ENCODE measurements around the gene DSC2. TPM values are rescaled to one million over a fixed set of nuclear protein-coding genes. Genes with fewer than 3 reads are reported as not detected.
A peak's percentile ranks its signal among the peaks of the same experiment; 100 is the strongest.

DSC2 gene
- total RNA-seq, 4 donors from 2014 or later: 1.4 to 15.4 (median 2.8) TPM

DNA sequence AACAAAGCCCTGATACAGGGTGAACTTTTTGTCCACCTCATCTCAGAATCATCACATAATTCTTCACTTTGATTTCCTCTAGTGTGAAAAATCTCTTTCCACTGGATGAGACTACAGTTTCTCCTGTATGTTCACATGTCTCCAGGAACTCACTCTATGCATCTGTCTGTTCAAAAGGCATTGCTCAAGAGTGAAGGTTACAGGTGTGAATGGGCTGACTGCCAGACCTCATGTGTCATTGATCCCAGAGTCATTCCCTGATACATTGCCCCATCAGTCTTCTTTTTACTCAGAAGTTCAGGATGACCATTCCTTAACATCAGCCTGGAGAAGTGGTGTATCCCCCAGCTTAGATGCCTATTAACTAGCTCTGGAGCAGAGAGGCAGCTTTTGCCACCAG lies 55.3 kb downstream of the DSC2 start:
- no peaks in the 10 kb centered on the region for H3K36me3 ChIP-seq
- no peak overlapping the region for H3K27ac ChIP-seq
- ATAC-seq: no peak
- H3K4me3 ChIP-seq: no peak overlapping the region
- peaks cover 0 to 12% (median 0%) of the 10 kb centered on the region in 3 donors for H3K4me1 ChIP-seq
- no peaks in the 10 kb centered on the region for H3K9me3 ChIP-seq
- peaks cover 47% of the 10 kb centered on the region for H3K27me3 ChIP-seq
- TF ChIP-seq, protein P1, sequence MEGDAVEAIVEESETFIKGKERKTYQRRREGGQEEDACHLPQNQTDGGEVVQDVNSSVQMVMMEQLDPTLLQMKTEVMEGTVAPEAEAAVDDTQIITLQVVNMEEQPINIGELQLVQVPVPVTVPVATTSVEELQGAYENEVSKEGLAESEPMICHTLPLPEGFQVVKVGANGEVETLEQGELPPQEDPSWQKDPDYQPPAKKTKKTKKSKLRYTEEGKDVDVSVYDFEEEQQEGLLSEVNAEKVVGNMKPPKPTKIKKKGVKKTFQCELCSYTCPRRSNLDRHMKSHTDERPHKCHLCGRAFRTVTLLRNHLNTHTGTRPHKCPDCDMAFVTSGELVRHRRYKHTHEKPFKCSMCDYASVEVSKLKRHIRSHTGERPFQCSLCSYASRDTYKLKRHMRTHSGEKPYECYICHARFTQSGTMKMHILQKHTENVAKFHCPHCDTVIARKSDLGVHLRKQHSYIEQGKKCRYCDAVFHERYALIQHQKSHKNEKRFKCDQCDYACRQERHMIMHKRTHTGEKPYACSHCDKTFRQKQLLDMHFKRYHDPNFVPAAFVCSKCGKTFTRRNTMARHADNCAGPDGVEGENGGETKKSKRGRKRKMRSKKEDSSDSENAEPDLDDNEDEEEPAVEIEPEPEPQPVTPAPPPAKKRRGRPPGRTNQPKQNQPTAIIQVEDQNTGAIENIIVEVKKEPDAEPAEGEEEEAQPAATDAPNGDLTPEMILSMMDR (IDR thresholded peaks at IDR 0.05): no peak
- TF ChIP-seq EP300 (IDR thresholded peaks at IDR 0.05) (no peak), POLR2A (IDR thresholded peaks at IDR 0.05) (no peak), POLR2AphosphoS5 (IDR thresholded peaks at IDR 0.05) (no peak)

DNA sequence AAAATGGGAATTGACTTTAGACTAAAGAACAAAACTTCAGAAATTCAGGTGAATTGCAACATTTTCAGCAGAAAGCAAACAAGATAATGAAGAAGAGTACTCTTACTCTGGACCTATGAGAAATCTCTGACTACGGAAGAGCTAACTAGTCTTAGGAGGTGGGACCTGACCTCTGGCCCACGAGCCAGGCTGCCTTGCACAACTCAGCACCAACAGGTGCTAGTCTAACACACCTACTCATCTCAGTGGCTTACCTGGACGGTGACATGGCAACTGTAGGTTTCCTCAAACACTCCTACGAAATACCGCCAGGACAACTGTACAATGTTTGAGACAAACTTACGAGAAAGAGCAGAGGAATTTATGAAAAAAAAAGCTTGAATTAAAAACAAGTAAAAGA lies 56.6 kb downstream of the DSC2 start:
- peaks cover 60% of the 10 kb centered on the region for H3K27me3 ChIP-seq
- H3K27ac ChIP-seq: no peak overlapping the region
- ATAC-seq: no peak
- 87% methylated on average over 5 to 6 of the region's 6 CpGs for WGBS, 2 donors (ENCODE audit: low coverage in 1 of 2)
- no peaks in the 10 kb centered on the region for H3K9me3 ChIP-seq
- peaks cover 0 to 25% (median 5%) of the 10 kb centered on the region in 3 donors for H3K4me1 ChIP-seq
- H3K36me3 ChIP-seq: no peaks in the 10 kb centered on the region
- no peak overlapping the region for H3K4me3 ChIP-seq
- no peak for TF ChIP-seq POLR2AphosphoS5 (IDR thresholded peaks at IDR 0.05)
- TF ChIP-seq, protein P1 (IDR thresholded peaks at IDR 0.05): no peak
- TF ChIP-seq EP300 (IDR thresholded peaks at IDR 0.05): no peak
- TF ChIP-seq POLR2A (IDR thresholded peaks at IDR 0.05): no peak

DNA sequence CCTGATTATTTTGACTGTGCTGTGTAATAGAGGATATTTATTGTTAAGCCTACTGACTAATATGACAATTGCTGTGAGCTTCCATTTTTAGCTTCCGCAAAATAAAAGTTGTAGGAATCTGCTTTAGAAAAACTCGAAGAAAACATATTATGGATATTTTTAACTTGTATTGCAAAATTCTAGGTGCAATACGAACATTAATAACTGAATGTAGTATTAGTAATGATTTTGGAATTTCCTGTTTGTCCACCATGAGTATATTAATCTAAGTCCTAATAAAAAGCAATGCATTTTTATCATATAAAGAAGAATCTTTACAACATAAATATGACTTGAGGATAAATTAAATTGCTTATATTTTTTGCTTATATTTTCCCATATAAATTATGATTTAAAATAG lies 57.3 kb downstream of the DSC2 start:
- Histone ChIP-seq H3K27ac (no peak overlapping the region), H3K27me3 (peaks cover 67% of the 10 kb centered on the region), H3K9me3 (no peaks in the 10 kb centered on the region), H3K4me3 (no peak overlapping the region), H3K4me1 (peaks cover 0 to 26% (median 5%) of the 10 kb centered on the region in 3 donors), H3K36me3 (no peaks in the 10 kb centered on the region)
- TF ChIP-seq POLR2A (IDR thresholded peaks at IDR 0.05) (no peak), EP300 (IDR thresholded peaks at IDR 0.05) (no peak), POLR2AphosphoS5 (IDR thresholded peaks at IDR 0.05) (no peak)
- TF ChIP-seq, protein P1 (IDR thresholded peaks at IDR 0.05): no peak
- 49 to 84% methylated on average over 3 of the region's 3 CpGs for WGBS, 2 donors (ENCODE audit: low coverage in 1 of 2)
- no peak for ATAC-seq

DNA sequence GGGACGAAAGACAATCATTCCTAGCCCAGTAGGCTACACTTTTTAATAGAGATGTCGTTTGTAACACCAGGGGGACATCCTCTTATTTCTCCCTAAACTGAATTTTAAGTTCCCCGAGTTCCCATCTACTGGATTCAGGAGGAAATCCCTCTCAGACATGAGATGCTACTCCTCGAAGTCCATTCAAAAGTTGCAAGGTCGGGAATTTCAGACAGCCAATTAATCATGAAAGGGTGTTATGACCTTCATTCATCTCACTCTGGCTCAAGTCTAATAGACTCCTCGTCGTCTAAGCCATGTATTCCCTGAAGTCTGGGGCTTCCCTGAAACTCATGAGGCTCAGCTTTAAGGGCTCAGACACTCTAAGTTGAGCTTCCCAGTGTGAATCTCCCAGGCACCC lies 58.5 kb downstream of the DSC2 start:
- no peak for ATAC-seq
- no peaks in the 10 kb centered on the region for H3K9me3 ChIP-seq
- no peak overlapping the region for H3K27ac ChIP-seq
- no peaks in the 10 kb centered on the region for H3K36me3 ChIP-seq
- no peak for TF ChIP-seq EP300 (IDR thresholded peaks at IDR 0.05)
- TF ChIP-seq, protein P1 (IDR thresholded peaks at IDR 0.05): no peak
- TF ChIP-seq POLR2AphosphoS5 (IDR thresholded peaks at IDR 0.05): no peak
- TF ChIP-seq POLR2A (IDR thresholded peaks at IDR 0.05): no peak
- H3K4me3 ChIP-seq: no peak overlapping the region
- WGBS, 2 donors (ENCODE audit: low coverage in 1 of 2): 57 to 77% methylated on average over 6 of the region's 7 CpGs
- H3K27me3 ChIP-seq: peaks cover 79% of the 10 kb centered on the region
- H3K4me1 ChIP-seq: peaks cover 0 to 26% (median 5%) of the 10 kb centered on the region in 3 donors

DNA sequence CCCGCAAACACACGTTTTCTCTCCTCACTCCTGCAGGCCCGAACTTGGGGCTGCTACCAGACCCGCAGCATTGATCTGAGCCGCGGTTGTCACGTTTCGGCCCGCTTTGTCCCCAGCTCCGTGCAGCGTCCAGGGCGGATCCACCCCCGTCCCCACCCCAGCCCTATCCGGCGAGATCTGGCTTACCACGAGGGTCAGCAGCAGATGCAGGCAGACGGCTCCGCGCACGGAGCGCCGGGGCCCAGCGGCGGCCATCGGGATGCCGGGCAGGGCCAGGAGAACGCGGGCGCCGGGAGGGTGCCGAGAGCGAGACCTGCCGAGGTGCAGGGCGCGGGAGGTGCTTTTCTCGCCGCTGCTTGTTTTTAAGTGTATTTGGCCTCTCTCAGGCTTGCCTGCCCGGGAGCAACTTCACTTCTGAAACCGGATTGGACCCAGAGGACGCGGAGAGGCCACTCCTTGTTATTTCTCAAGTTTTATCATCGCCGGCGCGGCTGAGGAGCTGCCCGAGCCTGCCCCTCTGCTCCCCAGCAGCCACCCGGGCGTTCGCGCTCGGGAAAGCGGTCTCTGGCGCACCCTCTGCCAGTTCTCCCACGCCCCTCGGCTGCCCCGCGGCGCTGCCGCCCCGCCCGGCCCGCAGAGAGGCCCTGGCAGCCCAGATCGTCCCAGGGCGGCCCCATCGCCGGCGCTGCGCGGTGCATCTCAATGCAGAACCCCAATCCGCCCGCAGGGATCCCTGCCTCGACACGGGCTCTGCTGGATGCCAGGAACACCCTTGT lies 59.6 kb downstream of the DSC2 start, which contains the start of gene DSC3:
Gene DSC3, minus strand, starts transcription at position 337 of the 776 bp plus-strand sequence. Its CDS starts 82 bp downstream, at position 255.
- 0% methylated on average over 2 of the region's 73 CpGs; no CpG with 5 or more reads in 1 of the 2 donors for WGBS, 2 donors (ENCODE audit: low coverage in 1 of 2)
- Histone ChIP-seq H3K27ac (no peak within 1 kb of the TSS), H3K4me3 (peak within 1 kb of the TSS in 1 of 2 donors; percentile 38)

More for the DNA sequence above, 59.6 kb downstream of the DSC2 start, which contains the start of gene DSC3:
- H3K27me3 ChIP-seq: peaks cover 83% of the 10 kb centered on the region
- TF ChIP-seq, protein P1 (IDR thresholded peaks at IDR 0.05): no peak
- TF ChIP-seq POLR2AphosphoS5 (IDR thresholded peaks at IDR 0.05) (no peak), EP300 (IDR thresholded peaks at IDR 0.05) (no peak)
- H3K4me1 ChIP-seq: peaks cover 0 to 26% (median 5%) of the 10 kb centered on the region in 3 donors
- H3K36me3 ChIP-seq: no peaks in the 10 kb centered on the region
- no peak for ATAC-seq
- H3K9me3 ChIP-seq: no peaks in the 10 kb centered on the region

Data from gastroesophageal sphincter (tissue), 4 donors.